ENCODE measurements around the gene FMR1. TPM values are rescaled to one million over a fixed set of nuclear protein-coding genes. Genes with fewer than 3 reads are reported as not detected.

The FMR1 gene
- 73.0 TPM for total RNA-seq

DNA sequence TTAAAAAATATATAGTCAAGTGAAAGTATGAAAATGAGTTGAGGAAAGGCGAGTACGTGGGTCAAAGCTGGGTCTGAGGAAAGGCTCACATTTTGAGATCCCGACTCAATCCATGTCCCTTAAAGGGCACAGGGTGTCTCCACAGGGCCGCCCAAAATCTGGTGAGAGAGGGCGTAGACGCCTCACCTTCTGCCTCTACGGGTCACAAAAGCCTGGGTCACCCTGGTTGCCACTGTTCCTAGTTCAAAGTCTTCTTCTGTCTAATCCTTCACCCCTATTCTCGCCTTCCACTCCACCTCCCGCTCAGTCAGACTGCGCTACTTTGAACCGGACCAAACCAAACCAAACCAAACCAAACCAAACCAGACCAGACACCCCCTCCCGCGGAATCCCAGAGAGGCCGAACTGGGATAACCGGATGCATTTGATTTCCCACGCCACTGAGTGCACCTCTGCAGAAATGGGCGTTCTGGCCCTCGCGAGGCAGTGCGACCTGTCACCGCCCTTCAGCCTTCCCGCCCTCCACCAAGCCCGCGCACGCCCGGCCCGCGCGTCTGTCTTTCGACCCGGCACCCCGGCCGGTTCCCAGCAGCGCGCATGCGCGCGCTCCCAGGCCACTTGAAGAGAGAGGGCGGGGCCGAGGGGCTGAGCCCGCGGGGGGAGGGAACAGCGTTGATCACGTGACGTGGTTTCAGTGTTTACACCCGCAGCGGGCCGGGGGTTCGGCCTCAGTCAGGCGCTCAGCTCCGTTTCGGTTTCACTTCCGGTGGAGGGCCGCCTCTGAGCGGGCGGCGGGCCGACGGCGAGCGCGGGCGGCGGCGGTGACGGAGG lies at the start of gene FMR1:
Gene FMR1 (plus strand): TSS at position 728 of the 831 bp plus-strand sequence. CDS start 261 bp downstream, outside the sequence.
- no peak for FAIRE-seq

DNA sequence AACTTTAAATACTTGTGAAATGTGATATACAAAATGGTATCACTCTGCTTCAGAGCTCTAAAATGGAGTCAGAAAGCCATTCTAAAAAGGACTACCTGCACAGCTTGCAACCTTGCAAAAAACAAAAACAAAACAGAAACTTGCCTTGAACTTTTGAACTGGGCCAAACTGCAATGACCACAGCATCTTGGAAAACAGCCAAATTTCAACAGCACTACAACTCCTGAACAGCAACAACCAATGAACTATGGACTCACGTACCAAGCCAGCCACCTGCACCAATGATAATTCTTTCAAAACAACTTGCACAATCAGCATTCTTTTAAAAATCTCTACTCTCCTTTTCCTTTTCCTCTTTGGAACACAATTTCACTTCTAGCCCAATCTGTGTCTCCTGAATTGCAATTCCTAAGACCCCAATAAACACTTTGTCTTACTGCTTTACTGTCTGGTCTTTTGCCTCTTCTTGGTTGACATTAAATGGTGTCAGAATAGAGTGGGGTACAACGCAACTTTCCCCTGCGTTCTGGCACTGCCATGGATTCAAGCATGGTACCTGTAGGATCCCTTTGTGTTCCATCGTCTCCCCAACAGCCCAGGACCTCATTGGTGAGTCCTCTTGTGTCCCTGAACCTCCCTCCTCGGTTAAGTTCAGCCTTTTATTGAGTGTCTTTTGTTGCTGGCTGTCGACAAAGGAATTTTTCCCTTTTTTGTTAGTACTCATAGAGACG lies 35.7 kb upstream of the FMR1 start:
- DNase-seq (ENCODE audit: low spot score in 2 of 2) (no peak), FAIRE-seq (no peak)

More for the DNA sequence above, at the start of gene FMR1:
- DNase-seq (ENCODE audit: low spot score in 2 of 2), result peak; percentile 93 to 95

- DNase-seq (ENCODE audit: low spot score in 2 of 2), result no peak
- no peak for FAIRE-seq
These were observed 34.7 kb upstream of the FMR1 start for GRCh38 chrX:147876849-147877646.

GRCh38 chrX:147877726-147878125 lies 34.0 kb upstream of the FMR1 start:
- no peak for FAIRE-seq

GRCh38 chrX:147884958-147885357 lies 26.8 kb upstream of the FMR1 start:
- FAIRE-seq (no peak), DNase-seq (ENCODE audit: low spot score in 2 of 2) (no peak)

More at GRCh38 chrX:147877726-147878125, 34.0 kb upstream of the FMR1 start:
- no peak for DNase-seq (ENCODE audit: low spot score in 2 of 2)

GRCh38 chrX:147890756-147891155 lies 21.0 kb upstream of the FMR1 start:
- no peak for FAIRE-seq
- DNase-seq (ENCODE audit: low spot score in 2 of 2), result no peak

DNA sequence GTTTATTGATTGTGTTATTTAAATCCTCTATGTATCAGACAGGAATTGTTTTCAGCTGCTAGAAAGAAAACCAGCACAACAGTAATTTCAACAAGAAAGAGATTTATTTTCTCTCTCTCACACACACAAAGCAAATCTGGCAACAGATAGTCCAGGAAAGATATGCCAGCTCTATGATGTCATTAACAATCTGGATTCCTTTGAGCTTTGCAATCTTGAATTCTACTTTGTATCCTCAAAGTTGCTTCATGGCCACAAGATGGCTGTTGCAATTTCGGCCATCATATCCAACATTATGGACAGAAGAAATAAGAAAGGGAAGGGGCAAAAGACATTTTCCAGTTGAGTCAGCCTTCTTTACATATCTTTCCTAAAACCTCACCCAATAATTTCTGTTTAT lies 19.8 kb upstream of the FMR1 start:
- no peak for FAIRE-seq
- DNase-seq (ENCODE audit: low spot score in 2 of 2), result no peak

DNA sequence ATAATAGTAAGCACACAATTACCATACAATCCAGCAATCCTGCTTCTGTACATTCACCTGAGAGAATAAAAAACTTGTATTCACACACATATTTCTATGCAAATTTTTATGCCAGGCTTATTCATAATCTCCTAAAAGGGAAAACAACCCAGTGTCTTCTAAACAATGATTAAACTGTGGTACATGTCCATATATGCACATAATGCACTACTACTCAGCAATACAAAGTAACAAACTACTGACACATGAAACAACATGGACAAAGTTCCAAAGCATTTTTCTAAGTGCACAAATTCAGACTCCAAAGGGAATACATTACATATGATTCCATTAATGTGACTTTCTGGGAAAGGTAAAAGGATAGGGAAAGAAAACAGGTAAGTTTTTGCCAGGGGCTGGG lies 18.0 kb upstream of the FMR1 start:
- FAIRE-seq, result no peak

DNA sequence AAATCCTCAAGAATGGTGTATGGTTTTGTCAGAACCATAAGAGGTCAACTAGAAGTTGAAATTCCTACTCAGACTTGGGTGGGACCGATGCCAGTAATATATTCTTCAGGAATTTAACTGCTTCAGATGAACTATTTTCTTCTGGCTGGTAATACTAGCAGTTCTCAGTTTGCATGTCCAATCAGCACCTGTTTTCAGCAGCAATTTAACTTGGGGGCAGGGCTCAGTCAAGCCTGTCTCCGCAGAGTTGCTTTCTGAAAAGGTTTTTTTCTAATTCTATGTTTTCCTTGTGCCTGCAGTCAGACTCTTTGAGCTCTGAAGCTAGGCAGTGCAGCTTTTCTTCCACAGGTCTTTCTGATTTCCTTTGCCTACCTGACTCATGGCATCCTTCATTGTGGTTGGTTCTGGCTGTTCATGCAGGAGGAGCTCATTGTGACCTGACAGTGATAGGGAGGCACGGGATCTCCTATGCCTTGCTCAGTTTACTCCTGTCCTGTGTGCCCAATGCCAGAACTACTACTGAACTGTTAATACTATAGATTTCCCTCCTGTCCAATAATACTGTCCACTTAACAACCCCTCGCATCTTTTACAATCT lies 17.3 kb upstream of the FMR1 start:
- no peak for FAIRE-seq
- DNase-seq (ENCODE audit: low spot score in 2 of 2), result no peak

More for the DNA sequence above, 18.0 kb upstream of the FMR1 start:
- no peak for DNase-seq (ENCODE audit: low spot score in 2 of 2)

GRCh38 chrX:147897117-147897516 lies 14.6 kb upstream of the FMR1 start:
- no peak for FAIRE-seq
- no peak for DNase-seq (ENCODE audit: low spot score in 2 of 2)

GRCh38 chrX:147898951-147899350 lies 12.8 kb upstream of the FMR1 start:
- no peak for DNase-seq (ENCODE audit: low spot score in 2 of 2)

DNA sequence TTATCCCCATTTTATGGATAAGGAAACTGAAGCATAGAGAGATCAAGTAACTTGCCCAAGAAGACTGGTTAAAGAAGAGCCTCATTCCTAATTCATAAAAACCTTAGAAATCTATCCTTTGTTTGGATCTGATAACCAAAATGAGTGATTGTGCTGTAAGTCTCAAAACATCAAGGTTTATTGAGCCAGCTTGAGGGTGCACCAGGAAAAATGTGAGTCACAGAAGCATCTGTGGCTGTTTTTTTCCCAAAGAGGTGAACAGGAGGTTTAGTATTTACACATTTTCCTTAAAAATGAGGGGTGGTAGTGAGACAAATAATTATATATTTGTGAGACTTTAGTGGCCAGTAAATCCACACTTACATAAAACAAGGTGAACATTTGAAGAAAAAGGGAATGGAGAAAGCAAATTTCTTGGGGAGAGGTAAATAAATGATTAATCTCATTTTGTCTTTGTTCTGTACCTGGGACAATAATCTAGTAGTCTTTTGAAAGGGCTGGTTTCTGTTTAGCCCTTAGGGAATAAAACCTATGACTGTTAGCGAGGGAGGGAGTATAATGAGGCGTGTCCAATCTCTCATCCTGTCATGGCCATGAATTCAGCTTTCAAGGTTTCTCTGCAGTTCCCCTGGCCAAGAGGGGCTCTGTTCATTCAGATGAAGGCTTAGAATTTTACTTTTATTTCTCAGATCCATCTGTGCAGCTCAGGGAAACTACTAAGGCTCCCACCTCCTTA lies 12.2 kb upstream of the FMR1 start:
- no peak for FAIRE-seq
- no peak for DNase-seq (ENCODE audit: low spot score in 2 of 2)

More at GRCh38 chrX:147898951-147899350, 12.8 kb upstream of the FMR1 start:
- no peak for FAIRE-seq

DNA sequence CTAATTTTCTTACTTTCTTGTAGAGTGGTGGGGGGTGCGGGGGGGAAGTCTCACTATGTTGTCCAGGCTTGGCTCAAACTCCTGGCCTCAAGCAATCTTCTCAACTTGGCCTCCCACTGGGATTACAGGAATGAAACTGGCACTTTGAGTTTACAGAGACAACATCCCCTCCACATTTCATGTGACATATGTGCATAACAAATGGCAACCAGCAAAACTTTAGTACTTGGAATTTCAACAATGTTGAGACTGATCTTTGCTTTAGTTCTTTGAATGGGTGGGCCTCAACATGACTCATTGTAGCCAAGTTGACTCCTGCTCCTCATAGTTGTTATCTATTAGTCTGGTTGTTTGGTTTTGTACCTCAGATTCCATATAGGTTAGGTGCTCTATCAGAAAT lies 11.4 kb upstream of the FMR1 start:
- FAIRE-seq (no peak), DNase-seq (ENCODE audit: low spot score in 2 of 2) (no peak)

DNA sequence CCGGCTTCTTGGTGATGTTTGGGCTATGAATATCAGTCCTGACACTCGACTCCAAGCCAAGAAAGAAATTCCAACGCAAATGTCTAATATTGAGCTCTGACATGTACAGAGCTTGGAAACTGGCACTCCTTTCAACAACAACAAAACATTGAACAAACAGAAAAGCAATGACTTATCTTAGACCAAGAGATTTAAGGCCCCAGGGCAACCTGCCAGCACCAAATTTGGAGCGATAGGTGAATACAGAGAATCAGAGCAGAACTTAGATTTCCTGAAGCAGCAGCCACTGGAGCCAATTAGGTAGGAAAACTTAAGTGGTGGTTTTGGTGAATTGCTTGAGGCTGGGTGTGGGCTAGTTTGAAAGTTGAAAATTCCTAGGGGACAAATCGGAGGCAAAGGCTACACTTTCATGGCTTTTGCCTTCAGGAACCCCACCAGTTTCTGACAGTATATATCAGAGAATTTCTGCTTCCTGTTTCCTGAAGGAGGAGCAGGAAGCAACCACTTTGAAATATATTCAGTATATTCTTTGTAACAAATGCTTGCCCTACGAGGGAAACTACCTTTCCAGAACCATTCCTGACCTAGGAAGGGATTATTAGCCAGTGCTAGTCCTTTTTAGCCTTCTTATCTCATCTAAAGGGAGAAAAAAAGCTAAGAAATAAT lies 10.1 kb upstream of the FMR1 start:
- FAIRE-seq, result no peak

GRCh38 chrX:147902270-147902669 lies 9.4 kb upstream of the FMR1 start:
- DNase-seq (ENCODE audit: low spot score in 2 of 2) (no peak), FAIRE-seq (no peak)

More for the DNA sequence above, 10.1 kb upstream of the FMR1 start:
- DNase-seq (ENCODE audit: low spot score in 2 of 2), result no peak

GRCh38 chrX:147908106-147908505 lies 3.6 kb upstream of the FMR1 start:
- DNase-seq (ENCODE audit: low spot score in 2 of 2) (no peak), FAIRE-seq (no peak)

GRCh38 chrX:147910607-147911006 lies 1.1 kb upstream of the FMR1 start:
- DNase-seq (ENCODE audit: low spot score in 2 of 2) (no peak), FAIRE-seq (no peak)

- FAIRE-seq (no peak), DNase-seq (ENCODE audit: low spot score in 2 of 2) (peak; percentile 17 to 33)
These were observed 528 bp downstream of the FMR1 start for GRCh38 chrX:147912093-147912801.
